HepG2 (cell line): ENCODE measurements around the gene RBP4. TPM values are rescaled to one million over a fixed set of nuclear protein-coding genes. Genes with fewer than 3 reads are reported as not detected.

Experiments
- ATAC-seq: fragments of 200-7000 bp; cut with Tn5 transposase; 3 replicates; pipeline ENCODE4 v1.9.1; 2020; ENCODE audit warnings: mild to moderate bottlenecking, moderate library complexity
- BruUV-seq: library from RNA; stranded (reverse); fragments of 400-500 nt; replicated peaks from 2 replicates; lab custom pipeline; 2021; lab: Mats Ljungman, UMichigan
- CTCF ChIA-PET: fragments of 300-600 bp; formaldehyde crosslinking; extraction: SDS; loops from one replicate; lab custom pipeline; 2021; ENCODE audit warnings: low total read pairs, inconsistent platforms, low intra/inter-chr PET ratio; lab: Yijun Ruan, JAX
- POLR2A ChIA-PET: fragments of 350-600 bp; sonication (Branson Sonifier 250); formaldehyde crosslinking; loops from one replicate; lab custom pipeline; 2020; ENCODE audit warnings: antibody characterized with exemption, inconsistent platforms; lab: Yijun Ruan, JAX
- DNase-seq: peaks from one replicate; pipeline ENCODE4 v3.0.0-alpha.2; 2015; ENCODE audit warnings: low spot score
- FAIRE-seq: peaks from 3 replicates; lab custom pipeline; 2011; peaks lifted over from hg19 to GRCh38; lab: Jason Lieb, UNC
- H2AFZ ChIP-seq: one replicate; pipeline ENCODE4 v1.6.1; 2011; ENCODE audit warnings: low read length, inconsistent platforms
- H3K27ac ChIP-seq: fragments of 300-600 bp; 3 replicates; pipeline ENCODE4 v1.8.0; 2011; ENCODE audit warnings: mixed run types, mild to moderate bottlenecking, mixed read lengths, low read length, inconsistent platforms; ENCODE audit not compliant: insufficient read depth; ENCODE audit errors: extremely low read length
- H3K27me3 ChIP-seq, 2 experiments: fragments of 200-600 bp in 1 of 2; 2 replicates in 1 of 2; 3 replicates in 1 of 2; pipeline versions ENCODE4 v1.6.0 to v1.8.0; 2011; ENCODE audit warnings: low read length in 2 of 2, mild to moderate bottlenecking in 2 of 2, moderate library complexity in 2 of 2, inconsistent platforms in 1 of 2; ENCODE audit not compliant: insufficient read depth in 2 of 2, control insufficient read depth in 1 of 2
- H3K36me3 ChIP-seq, 2 experiments: fragments of 200-600 bp in 1 of 2; replicated peaks in 1 of 2; 2 replicates in 1 of 2; 3 replicates in 1 of 2; pipeline versions ENCODE4 v1.5.1 to v1.8.0; 2011; ENCODE audit warnings: low read length in 2 of 2, inconsistent platforms in 1 of 2; ENCODE audit not compliant: insufficient read depth in 2 of 2, control insufficient read depth in 1 of 2
- H3K4me1 ChIP-seq: 2 replicates; pipeline ENCODE4 v1.5.1; 2012; ENCODE audit warnings: low read length, inconsistent platforms; ENCODE audit not compliant: insufficient read depth
- H3K4me2 ChIP-seq: 2 replicates; pipeline ENCODE4 v1.6.0; 2011; ENCODE audit warnings: low read depth, low read length, inconsistent platforms
- H3K4me3 ChIP-seq, 3 experiments: fragments of 200-600 bp in 1 of 3; sonication (generic), shearing (Covaris generic) in 1 of 3; replicated peaks in 1 of 3; 2 replicates each; pipeline ENCODE4 v1.5.1; 2011 to 2016; ENCODE audit warnings: low read length in 3 of 3, inconsistent platforms in 2 of 3, low read depth in 2 of 3, mild to moderate bottlenecking in 2 of 3, control low read depth in 1 of 3, mixed read lengths in 1 of 3; ENCODE audit not compliant: insufficient read depth in 1 of 3
- H3K79me2 ChIP-seq: one replicate; pipeline ENCODE4 v1.6.1; 2011; ENCODE audit warnings: low read length, inconsistent platforms; ENCODE audit not compliant: insufficient read depth
- H3K9ac ChIP-seq: 2 replicates; pipeline ENCODE4 v1.6.0; 2011; ENCODE audit warnings: mild to moderate bottlenecking, low read depth, low read length, inconsistent platforms; ENCODE audit not compliant: insufficient read depth
- H3K9me3 ChIP-seq: 2 replicates; pipeline ENCODE4 v1.5.1; 2012; ENCODE audit warnings: mild to moderate bottlenecking, low read length
- H4K20me1 ChIP-seq: 2 replicates; pipeline ENCODE4 v1.6.0; 2011; ENCODE audit warnings: inconsistent platforms, mild to moderate bottlenecking, low read length, moderate library complexity; ENCODE audit not compliant: insufficient read depth
- CAMTA2 ChIP-seq: sonication (generic); formaldehyde crosslinking; IDR thresholded peaks from 2 replicates; pipeline ENCODE4 v1.4.0; 2020; ENCODE audit warnings: mild to moderate bottlenecking, missing genetic modification reagents, borderline replicate concordance
- ETV6 ChIP-seq: sonication (generic); formaldehyde crosslinking; conservative IDR thresholded peaks from 2 replicates; pipeline ENCODE4 v1.4.0; 2020; ENCODE audit warnings: missing genetic modification reagents
- FOXO4 ChIP-seq: sonication (generic); formaldehyde crosslinking; conservative IDR thresholded peaks from 2 replicates; pipeline ENCODE4 v1.8.1; 2023; ENCODE audit warnings: missing genetic modification reagents
- HNF4A ChIP-seq: sonication (generic); formaldehyde crosslinking; IDR thresholded peaks from 2 replicates; pipeline ENCODE4 v1.4.0; 2020; ENCODE audit warnings: missing genetic modification reagents
- JARID2 ChIP-seq: sonication (generic); formaldehyde crosslinking; IDR thresholded peaks from 2 replicates; pipeline ENCODE4 v1.8.1; 2023; ENCODE audit warnings: missing genetic modification reagents, inconsistent platforms; ENCODE audit not compliant: insufficient replicate concordance
- MTERF4 ChIP-seq: sonication (generic); formaldehyde crosslinking; IDR thresholded peaks from 2 replicates; pipeline ENCODE4 v1.8.0; 2023; ENCODE audit warnings: mild to moderate bottlenecking, missing genetic modification reagents
- PAF1 ChIP-seq: IDR thresholded peaks from 2 replicates; pipeline ENCODE4 v1.6.1; 2016; ENCODE audit warnings: missing genetic modification reagents, missing compliant biosample characterization
- PLRG1 ChIP-seq: fragments of 450-650 bp; conservative IDR thresholded peaks from 2 replicates; pipeline ENCODE4 v1.6.1; 2016
- RBM22 ChIP-seq: fragments of 200-400 bp; formaldehyde crosslinking; optimal IDR thresholded peaks from 2 replicates; pipeline ENCODE3; 2017; ENCODE audit warnings: mild to moderate bottlenecking, low read length, moderate library complexity
- ZNF773 ChIP-seq: sonication (generic); formaldehyde crosslinking; IDR thresholded peaks from 2 replicates; pipeline ENCODE4 v1.4.0; 2020; ENCODE audit warnings: missing genetic modification reagents, borderline replicate concordance
- WGBS: methylation state at CpG from one replicate; pipeline ENCODE4 v1.1.6; 2017; ENCODE audit warnings: low lambda C conversion rate; 5-methylcytosine and 5-hydroxymethylcytosine counted together
- in situ Hi-C: cut with HindIII; loops from 2 replicates; pipeline ENCODE4 v1.10.0; 2017; ENCODE audit warnings: low pct_unique_long_range_greater_than_20kb; ENCODE audit not compliant: extremely low pct_ligation_motif_present
- intact Hi-C: fragments of 100-400 bp; cut with micrococcal nuclease; formaldehyde crosslinking; loops from one replicate; pipeline ENCODE4 v1.10.0; 2022; ENCODE audit not compliant: unreplicated experiment
- polyA plus RNA-seq, 8 experiments: library from polyadenylated mRNA; depleted of rRNA in 3 of 8; stranded (reverse) in 7 of 8; unstranded in 1 of 8; fragments of >200 nt; fragmentation: Illumina TruSeq in 4 of 8; extraction: Trizol in 4 of 8; gene quantifications; 2 replicates each; pipeline versions ENCODE4 v1.2.1 to v1.2.3, GENCODE V29; 2011 to 2016; ENCODE audit warnings: low read depth in 4 of 8, missing spikeins in 1 of 8, mixed read lengths in 1 of 8; ENCODE audit not compliant: insufficient read depth in 1 of 8
- total RNA-seq, 5 experiments: library from RNA; depleted of rRNA; stranded (reverse); fragments of >200 nt; fragmentation: Illumina TruSeq; extraction: Trizol; gene quantifications; 2 replicates each; pipeline ENCODE4 v1.2.3, GENCODE V29; 2016; ENCODE audit warnings: low read depth in 1 of 5
- TF ChIP-seq, protein P1 (sequence below): sonication (generic); formaldehyde crosslinking; IDR thresholded peaks from 2 replicates; pipeline ENCODE4 v1.5.1; 2020; ENCODE audit warnings: missing genetic modification reagents, mild to moderate bottlenecking, borderline replicate concordance
- TF ChIP-seq, protein P2 (sequence below): sonication (generic); formaldehyde crosslinking; IDR thresholded peaks from 2 replicates; pipeline ENCODE4 v1.5.1; 2020; ENCODE audit warnings: mild to moderate bottlenecking, moderate library complexity, missing genetic modification reagents
- TF ChIP-seq, protein P3 (sequence below): sonication (generic); formaldehyde crosslinking; IDR thresholded peaks from 2 replicates; pipeline ENCODE4 v1.8.0; 2022; ENCODE audit warnings: missing genetic modification reagents, low read depth, mild to moderate bottlenecking, borderline replicate concordance
- TF ChIP-seq, protein P4 (sequence below): sonication (generic); formaldehyde crosslinking; IDR thresholded peaks from 2 replicates; pipeline ENCODE4 v1.4.0; 2020; ENCODE audit warnings: mild to moderate bottlenecking, missing genetic modification reagents

Gene RBP4
- total and polyA plus RNA-seq, 2 of the 13 experiments (the other 11 are each of a cell fraction or from before 2014, with no cell fraction given), result 642 to 931 TPM

DNA sequence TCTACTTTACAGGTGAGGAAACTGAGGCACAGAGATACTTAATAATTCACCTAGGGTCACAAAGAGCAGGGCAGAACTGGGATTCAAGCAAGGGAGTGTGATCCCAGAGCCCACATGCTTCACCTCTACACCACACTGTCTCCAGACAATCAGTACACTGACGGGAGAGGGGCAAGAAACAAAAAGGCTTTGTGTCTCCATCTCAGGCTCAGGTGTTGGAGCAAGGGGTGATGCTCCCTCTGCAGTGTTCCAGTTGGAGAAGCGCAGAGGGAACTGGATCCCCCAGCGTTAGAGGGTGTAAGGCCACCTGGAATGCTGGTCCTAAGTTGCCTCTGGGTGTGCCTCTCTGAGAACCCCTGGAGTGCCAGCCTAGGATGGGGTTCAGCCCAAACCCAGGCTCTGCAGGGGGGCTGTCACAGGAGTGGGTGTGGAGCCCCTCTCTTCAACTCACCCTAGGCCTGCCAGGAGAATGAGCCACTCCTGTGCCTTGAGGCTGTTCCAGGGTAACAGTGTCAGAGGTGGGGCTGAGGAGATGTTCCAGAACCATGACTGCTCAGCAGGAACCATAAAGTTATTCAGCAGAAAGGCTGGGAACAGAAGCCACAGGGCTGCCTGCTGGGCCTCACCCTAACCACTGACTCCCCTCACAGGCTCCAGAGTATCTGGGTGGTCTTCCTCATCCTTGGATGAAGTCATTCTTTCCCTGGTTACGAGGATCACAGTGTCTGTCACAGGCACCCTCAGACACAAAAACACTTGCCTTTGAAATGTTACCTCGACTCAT lies 5.5 kb downstream of the RBP4 start:
- BruUV-seq, result no TSS peak
- H3K4me3 ChIP-seq, result no peak overlapping the region
- no peak for FAIRE-seq
- DNase-seq, result no peak
- ChIA-PET POLR2A (interaction anchor here (1.5 kb wide), 1 partner anchor 107 kb away, joined by 5 read pairs; the partner anchor contains the start of gene FRA10AC1), CTCF (no interaction called here)
- H3K4me2 ChIP-seq, result no peak overlapping the region; the same call in 1 of the 2 replicates
- H3K4me1 ChIP-seq, result peaks cover 68% of the 10 kb centered on the region
- no peaks in the 10 kb centered on the region; a peak in 1 of 5 replicates for H3K27me3 ChIP-seq
- H3K27ac ChIP-seq, result peak overlapping the region; percentile 16
- ATAC-seq, result no peak
- peaks cover 16 to 64% of the 10 kb centered on the region in 2 experiments for H3K36me3 ChIP-seq
- H3K9me3 ChIP-seq, result no peaks in the 10 kb centered on the region
- H2AFZ ChIP-seq, result no peak overlapping the region
- intact Hi-C loops (loop anchor here (10.0 kb wide), 1 partner anchor 51 kb away; no protein-coding TSS in a partner anchor), in situ Hi-C loops (no loop called here)
- peaks cover 92% of the 10 kb centered on the region for H4K20me1 ChIP-seq
- peaks cover 29% of the 10 kb centered on the region for H3K79me2 ChIP-seq
- WGBS, result 83% methylated on average over 5 of the region's 5 CpGs
- no peak overlapping the region for H3K9ac ChIP-seq
- TF ChIP-seq ETV6 (no peak), CAMTA2 (CRISPR knock-in tag) (no peak), ZNF773 (no peak), MTERF4 (CRISPR knock-in tag) (no peak), PAF1 (CRISPR knock-in tag) (peak; percentile 86), HNF4A (no peak), RBM22 (peak; percentile 89), JARID2 (CRISPR knock-in tag) (no peak), PLRG1 (no peak), FOXO4 (0 out of 2 replicates have a peak, but pooled peaks have one; percentile 23)
- TF ChIP-seq, protein P1, sequence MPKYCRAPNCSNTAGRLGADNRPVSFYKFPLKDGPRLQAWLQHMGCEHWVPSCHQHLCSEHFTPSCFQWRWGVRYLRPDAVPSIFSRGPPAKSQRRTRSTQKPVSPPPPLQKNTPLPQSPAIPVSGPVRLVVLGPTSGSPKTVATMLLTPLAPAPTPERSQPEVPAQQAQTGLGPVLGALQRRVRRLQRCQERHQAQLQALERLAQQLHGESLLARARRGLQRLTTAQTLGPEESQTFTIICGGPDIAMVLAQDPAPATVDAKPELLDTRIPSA (CRISPR knock-in tag), result no peak
- TF ChIP-seq, protein P2, sequence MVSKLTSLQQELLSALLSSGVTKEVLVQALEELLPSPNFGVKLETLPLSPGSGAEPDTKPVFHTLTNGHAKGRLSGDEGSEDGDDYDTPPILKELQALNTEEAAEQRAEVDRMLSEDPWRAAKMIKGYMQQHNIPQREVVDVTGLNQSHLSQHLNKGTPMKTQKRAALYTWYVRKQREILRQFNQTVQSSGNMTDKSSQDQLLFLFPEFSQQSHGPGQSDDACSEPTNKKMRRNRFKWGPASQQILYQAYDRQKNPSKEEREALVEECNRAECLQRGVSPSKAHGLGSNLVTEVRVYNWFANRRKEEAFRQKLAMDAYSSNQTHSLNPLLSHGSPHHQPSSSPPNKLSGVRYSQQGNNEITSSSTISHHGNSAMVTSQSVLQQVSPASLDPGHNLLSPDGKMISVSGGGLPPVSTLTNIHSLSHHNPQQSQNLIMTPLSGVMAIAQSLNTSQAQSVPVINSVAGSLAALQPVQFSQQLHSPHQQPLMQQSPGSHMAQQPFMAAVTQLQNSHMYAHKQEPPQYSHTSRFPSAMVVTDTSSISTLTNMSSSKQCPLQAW (CRISPR knock-in tag), result no peak
- TF ChIP-seq, protein P3, sequence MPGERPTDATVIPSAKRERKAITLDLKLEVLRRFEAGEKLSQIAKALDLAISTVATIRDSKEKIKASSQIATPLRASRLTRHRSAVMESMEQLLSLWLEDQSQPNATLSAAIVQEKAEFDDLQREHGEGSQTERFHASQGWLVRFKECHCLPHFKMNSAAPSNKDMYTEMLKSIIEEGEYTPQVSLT (CRISPR knock-in tag), result no peak
- TF ChIP-seq, protein P4, sequence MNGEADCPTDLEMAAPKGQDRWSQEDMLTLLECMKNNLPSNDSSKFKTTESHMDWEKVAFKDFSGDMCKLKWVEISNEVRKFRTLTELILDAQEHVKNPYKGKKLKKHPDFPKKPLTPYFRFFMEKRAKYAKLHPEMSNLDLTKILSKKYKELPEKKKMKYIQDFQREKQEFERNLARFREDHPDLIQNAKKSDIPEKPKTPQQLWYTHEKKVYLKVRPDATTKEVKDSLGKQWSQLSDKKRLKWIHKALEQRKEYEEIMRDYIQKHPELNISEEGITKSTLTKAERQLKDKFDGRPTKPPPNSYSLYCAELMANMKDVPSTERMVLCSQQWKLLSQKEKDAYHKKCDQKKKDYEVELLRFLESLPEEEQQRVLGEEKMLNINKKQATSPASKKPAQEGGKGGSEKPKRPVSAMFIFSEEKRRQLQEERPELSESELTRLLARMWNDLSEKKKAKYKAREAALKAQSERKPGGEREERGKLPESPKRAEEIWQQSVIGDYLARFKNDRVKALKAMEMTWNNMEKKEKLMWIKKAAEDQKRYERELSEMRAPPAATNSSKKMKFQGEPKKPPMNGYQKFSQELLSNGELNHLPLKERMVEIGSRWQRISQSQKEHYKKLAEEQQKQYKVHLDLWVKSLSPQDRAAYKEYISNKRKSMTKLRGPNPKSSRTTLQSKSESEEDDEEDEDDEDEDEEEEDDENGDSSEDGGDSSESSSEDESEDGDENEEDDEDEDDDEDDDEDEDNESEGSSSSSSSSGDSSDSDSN, result 0 out of 2 replicates have a peak, but pooled peaks have one; percentile 9
